Thyroid gland (tissue), 4 donors: Measurements from ENCODE around the gene PPP1R3F. TPM values are rescaled to one million over a fixed set of nuclear protein-coding genes. Genes with fewer than 3 reads are reported as not detected.

Experiments used
- DNase-seq, 2 donors: peaks; one replicate each; pipeline ENCODE4 v3.0.0-alpha.2; 2019
- H3K27ac ChIP-seq, 3 donors: fragments of 200-600 bp; sonication (generic); 1 replicate in 2 of 3; 2 replicates in 1 of 3; pipeline ENCODE4 v1.5.1; 2016 to 2019; ENCODE audit warnings: mild to moderate bottlenecking in 1 of 3, moderate library complexity in 1 of 3
- H3K27me3 ChIP-seq: fragments of 200-600 bp; sonication (generic); one replicate; pipeline ENCODE4 v1.5.1; 2019
- H3K36me3 ChIP-seq, 2 donors: fragments of 200-600 bp; sonication (generic); one replicate each; pipeline ENCODE4 v1.5.1; 2016 to 2019
- H3K4me1 ChIP-seq, 2 donors: fragments of 200-600 bp; sonication (generic); one replicate each; pipeline ENCODE4 v1.5.1; 2017 to 2019
- H3K4me3 ChIP-seq, 3 donors: fragments of 200-600 bp; sonication (generic); replicated peaks in 1 of 3; 1 replicate in 2 of 3; 2 replicates in 1 of 3; pipeline ENCODE4 v1.5.1; 2016; ENCODE audit warnings: mild to moderate bottlenecking in 1 of 3
- H3K9me3 ChIP-seq: fragments of 200-600 bp; sonication (generic); one replicate; pipeline ENCODE4 v1.5.1; 2017
- POLR2A ChIP-seq, 2 donors: fragments of 450-650 bp; IDR thresholded peaks; one replicate each; pipeline ENCODE4 v1.6.1; 2017; ENCODE audit warnings: antibody characterized with exemption in 2 of 2, mild to moderate bottlenecking in 2 of 2, moderate library complexity in 1 of 2
- WGBS, 2 donors: methylation state at CpG; one replicate each; pipeline ENCODE4 v1.1.5; 2017; 5-methylcytosine and 5-hydroxymethylcytosine counted together
- intact Hi-C: fragments of 100-400 bp; cut with DNase I; formaldehyde crosslinking; loops from one replicate; pipeline ENCODE4 v1.15.1; 2023
- total RNA-seq, 4 donors: library from RNA; depleted of rRNA; stranded (reverse); fragments of >200 nt; gene quantifications; one replicate each; pipeline ENCODE4 v1.2.3, GENCODE V29; 2016
- TF ChIP-seq, protein P1 (sequence below), 6 experiments: fragments of 200-600 bp in 3 of 6; fragments of 450-650 bp in 3 of 6; sonication (generic) in 3 of 6; IDR thresholded peaks; one replicate each; pipeline ENCODE4 v1.5.1; 2016 to 2019; ENCODE audit warnings: antibody characterized with exemption in 6 of 6, mild to moderate bottlenecking in 2 of 6, inconsistent platforms in 1 of 6, moderate library complexity in 1 of 6

The PPP1R3F gene, protein sequence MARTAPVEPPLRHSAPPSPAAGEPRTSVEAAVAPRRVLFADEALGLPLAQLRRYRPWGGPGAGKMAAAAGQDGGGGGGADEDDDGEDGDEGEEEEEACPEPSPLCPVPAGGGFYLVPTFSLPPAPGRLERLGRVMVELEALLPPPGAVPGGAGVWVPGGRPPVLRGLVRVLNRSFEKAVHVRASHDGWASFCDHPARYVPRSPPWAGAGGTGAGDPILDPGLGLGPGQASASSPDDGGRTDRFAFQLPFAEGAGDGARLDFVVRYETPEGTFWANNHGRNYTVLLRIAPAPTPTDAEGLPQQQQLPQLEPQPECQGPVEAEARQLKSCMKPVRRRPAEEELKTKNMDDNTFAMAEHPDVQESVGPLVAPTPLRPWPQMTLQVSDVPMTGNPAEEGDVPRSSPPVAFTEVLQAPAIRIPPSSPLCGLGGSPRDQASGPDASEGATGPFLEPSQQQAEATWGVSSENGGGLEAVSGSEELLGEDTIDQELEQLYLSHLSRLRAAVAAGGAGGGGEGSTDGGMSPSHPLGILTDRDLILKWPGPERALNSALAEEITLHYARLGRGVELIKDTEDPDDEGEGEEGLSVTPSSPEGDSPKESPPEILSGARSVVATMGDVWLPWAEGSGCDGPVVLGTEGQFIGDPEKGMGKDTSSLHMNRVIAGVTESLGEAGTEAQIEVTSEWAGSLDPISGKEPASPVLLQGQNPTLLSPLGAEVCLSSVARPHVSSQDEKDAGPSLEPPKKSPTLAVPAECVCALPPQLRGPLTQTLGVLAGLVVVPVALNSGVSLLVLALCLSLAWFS
- total RNA-seq, result 10 to 100 TPM in 3 of 4 donors, 1 to 10 TPM in 1; 7.7 to 15.7 (median 12.5) TPM

DNA sequence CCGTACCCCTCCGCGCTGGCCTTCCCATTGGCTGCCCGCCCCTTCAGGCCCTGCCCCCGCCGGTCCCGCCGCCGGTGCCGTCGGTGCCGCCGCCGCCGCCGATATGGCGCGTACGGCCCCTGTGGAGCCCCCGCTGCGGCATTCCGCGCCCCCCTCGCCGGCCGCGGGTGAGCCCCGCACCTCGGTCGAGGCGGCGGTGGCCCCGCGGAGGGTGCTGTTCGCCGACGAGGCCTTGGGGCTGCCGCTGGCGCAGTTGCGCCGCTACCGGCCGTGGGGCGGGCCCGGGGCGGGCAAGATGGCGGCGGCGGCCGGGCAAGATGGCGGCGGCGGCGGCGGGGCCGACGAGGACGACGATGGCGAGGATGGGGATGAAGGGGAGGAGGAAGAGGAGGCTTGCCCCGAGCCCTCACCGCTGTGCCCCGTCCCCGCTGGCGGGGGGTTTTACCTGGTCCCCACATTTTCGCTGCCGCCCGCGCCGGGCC, at the start of gene PPP1R3F:
Gene PPP1R3F, plus strand, starts transcription at position 27 of the 482 bp plus-strand sequence. Its CDS starts 77 bp downstream, at position 104.
- intact Hi-C loops, result no loop called here
- no CpG with 5 or more reads among the region's 70 CpGs for WGBS, 2 donors

GRCh38 chrX:49220100-49220499, 49.5 kb upstream of the PPP1R3F start:
- intact Hi-C loops, result no loop called here
- Histone ChIP-seq H3K36me3 (no peaks in the 10 kb centered on the region), H3K27ac (no peak overlapping the region), H3K27me3 (no peaks in the 10 kb centered on the region), H3K9me3 (no peaks in the 10 kb centered on the region), H3K4me1 (no peaks in the 10 kb centered on the region), H3K4me3 (no peak overlapping the region)
- no peak for TF ChIP-seq POLR2A (IDR thresholded peaks at IDR 0.05)
- TF ChIP-seq, protein P1, sequence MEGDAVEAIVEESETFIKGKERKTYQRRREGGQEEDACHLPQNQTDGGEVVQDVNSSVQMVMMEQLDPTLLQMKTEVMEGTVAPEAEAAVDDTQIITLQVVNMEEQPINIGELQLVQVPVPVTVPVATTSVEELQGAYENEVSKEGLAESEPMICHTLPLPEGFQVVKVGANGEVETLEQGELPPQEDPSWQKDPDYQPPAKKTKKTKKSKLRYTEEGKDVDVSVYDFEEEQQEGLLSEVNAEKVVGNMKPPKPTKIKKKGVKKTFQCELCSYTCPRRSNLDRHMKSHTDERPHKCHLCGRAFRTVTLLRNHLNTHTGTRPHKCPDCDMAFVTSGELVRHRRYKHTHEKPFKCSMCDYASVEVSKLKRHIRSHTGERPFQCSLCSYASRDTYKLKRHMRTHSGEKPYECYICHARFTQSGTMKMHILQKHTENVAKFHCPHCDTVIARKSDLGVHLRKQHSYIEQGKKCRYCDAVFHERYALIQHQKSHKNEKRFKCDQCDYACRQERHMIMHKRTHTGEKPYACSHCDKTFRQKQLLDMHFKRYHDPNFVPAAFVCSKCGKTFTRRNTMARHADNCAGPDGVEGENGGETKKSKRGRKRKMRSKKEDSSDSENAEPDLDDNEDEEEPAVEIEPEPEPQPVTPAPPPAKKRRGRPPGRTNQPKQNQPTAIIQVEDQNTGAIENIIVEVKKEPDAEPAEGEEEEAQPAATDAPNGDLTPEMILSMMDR (IDR thresholded peaks at IDR 0.05), result no peak
- DNase-seq, result no peak

More for the DNA sequence above, at the start of gene PPP1R3F:
- H3K36me3 ChIP-seq, result no peaks in the 10 kb centered on the region
- H3K4me1 ChIP-seq, result peaks cover 6 to 21% of the 10 kb centered on the region in 2 donors
- TF ChIP-seq POLR2A (IDR thresholded peaks at IDR 0.05), result peak in 1 of 2 donors; percentile 83
- TF ChIP-seq, protein P1 (IDR thresholded peaks at IDR 0.05), result no peak
- H3K27me3 ChIP-seq, result no peaks in the 10 kb centered on the region
- no peak for DNase-seq
- peak within 1 kb of the TSS in 2 of 3 donors; percentile 27 to 52 for H3K4me3 ChIP-seq
- H3K9me3 ChIP-seq, result no peaks in the 10 kb centered on the region
- H3K27ac ChIP-seq, result peak within 1 kb of the TSS; percentile 79 to 90 (median 84)

DNA sequence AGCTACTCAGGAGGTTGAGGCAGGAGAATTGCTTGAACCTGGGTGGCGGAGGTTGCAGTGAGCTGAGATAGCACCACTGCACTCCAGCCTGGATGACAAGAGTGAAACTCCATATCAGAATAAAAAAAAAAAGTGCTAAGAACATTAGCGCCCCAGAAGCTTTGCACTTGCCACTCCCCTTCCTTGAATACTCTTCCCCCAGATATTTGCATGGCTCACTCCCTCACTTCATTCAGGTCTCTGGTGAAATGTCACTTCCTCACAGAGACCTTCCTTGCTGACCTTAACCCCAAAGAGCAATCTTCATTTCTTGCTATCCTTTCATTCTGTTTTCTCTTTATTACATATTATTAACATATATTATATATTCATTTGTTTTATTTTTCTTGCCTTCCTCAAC, 47.7 kb upstream of the PPP1R3F start:
- Histone ChIP-seq H3K27me3 (no peaks in the 10 kb centered on the region), H3K36me3 (no peaks in the 10 kb centered on the region), H3K4me1 (no peaks in the 10 kb centered on the region), H3K4me3 (no peak overlapping the region), H3K9me3 (no peaks in the 10 kb centered on the region), H3K27ac (no peak overlapping the region)
- DNase-seq, result no peak
- TF ChIP-seq, protein P1 (IDR thresholded peaks at IDR 0.05), result no peak
- no peak for TF ChIP-seq POLR2A (IDR thresholded peaks at IDR 0.05)
- intact Hi-C loops, result no loop called here
- WGBS, 2 donors, result 77 to 91% methylated on average over 2 of the region's 2 CpGs

DNA sequence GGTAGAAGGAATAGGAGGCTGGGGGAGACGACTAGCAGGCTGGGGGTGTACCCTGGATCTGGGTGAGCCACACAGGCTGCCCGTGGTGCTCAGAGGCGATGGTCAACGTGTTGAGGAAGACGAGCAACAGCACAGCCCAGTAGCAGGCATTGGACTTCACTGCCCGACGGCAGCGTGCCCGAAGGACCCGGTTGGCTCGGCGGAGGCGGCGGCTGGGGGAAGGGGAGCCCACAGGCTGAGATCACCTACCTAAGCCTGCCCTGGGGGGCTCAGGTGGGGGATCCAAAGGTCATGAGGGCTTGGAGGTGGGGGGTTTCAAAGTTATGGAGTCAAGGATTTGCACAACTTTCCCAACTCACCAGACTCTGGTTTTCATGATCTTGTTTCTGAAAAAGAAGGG, 43.7 kb upstream of the PPP1R3F start:
- no peaks in the 10 kb centered on the region for H3K9me3 ChIP-seq
- intact Hi-C loops, result no loop called here
- no peaks in the 10 kb centered on the region for H3K36me3 ChIP-seq
- H3K4me3 ChIP-seq, result no peak overlapping the region
- no peak overlapping the region for H3K27ac ChIP-seq
- DNase-seq, result no peak
- TF ChIP-seq, protein P1 (IDR thresholded peaks at IDR 0.05), result no peak
- TF ChIP-seq POLR2A (IDR thresholded peaks at IDR 0.05), result no peak
- WGBS, 2 donors, result 65 to 79% methylated on average over 4 to 9 of the region's 14 CpGs
- H3K27me3 ChIP-seq, result no peaks in the 10 kb centered on the region
- no peaks in the 10 kb centered on the region for H3K4me1 ChIP-seq
